Measurements from ENCODE around the gene ZNF503.
"Not testable (repeated sequence)": the region's sequence is repeated elsewhere in the genome, so short reads cannot be mapped to it uniquely, and the experiment has no call there.

Gene ZNF503

GRCh38 chr10:75395066-75395931 is 6.3 kb downstream of the ZNF503 start:
- peak; percentile 89 for DNase-seq (ENCODE audit: low spot score)

- no peak for DNase-seq (ENCODE audit: low spot score)
These were observed 7.3 kb downstream of the ZNF503 start for GRCh38 chr10:75394221-75394620.

GRCh38 chr10:75392744-75393143 is 8.8 kb downstream of the ZNF503 start:
- DNase-seq (ENCODE audit: low spot score) = no peak

- DNase-seq (ENCODE audit: low spot score) = no peak
These were observed 9.3 kb downstream of the ZNF503 start for GRCh38 chr10:75392271-75392670.

- no peak for DNase-seq (ENCODE audit: low spot score)
These were observed 11.4 kb downstream of the ZNF503 start for GRCh38 chr10:75390178-75390577.

GRCh38 chr10:75388082-75388481 is 13.5 kb downstream of the ZNF503 start:
- no peak for DNase-seq (ENCODE audit: low spot score)

GRCh38 chr10:75386128-75386527 is 15.4 kb downstream of the ZNF503 start:
- no peak for DNase-seq (ENCODE audit: low spot score)

- no peak for DNase-seq (ENCODE audit: low spot score)
These were observed 21.7 kb downstream of the ZNF503 start for GRCh38 chr10:75379817-75380216.

- no peak for DNase-seq (ENCODE audit: low spot score)
These were observed 22.3 kb downstream of the ZNF503 start for GRCh38 chr10:75379212-75379724.

- no peak for DNase-seq (ENCODE audit: low spot score)
These were observed 23.2 kb downstream of the ZNF503 start for GRCh38 chr10:75378379-75378778.

- no peak for DNase-seq (ENCODE audit: low spot score)
These were observed 23.7 kb downstream of the ZNF503 start for GRCh38 chr10:75377869-75378268.

GRCh38 chr10:75375838-75376237 is 25.7 kb downstream of the ZNF503 start:
- DNase-seq (ENCODE audit: low spot score) = no peak

- no peak for DNase-seq (ENCODE audit: low spot score)
These were observed 30.6 kb downstream of the ZNF503 start for GRCh38 chr10:75371010-75371409.

- not testable (repeated sequence) for DNase-seq (ENCODE audit: low spot score)
These were observed 31.7 kb downstream of the ZNF503 start for GRCh38 chr10:75369838-75370237.

- no peak for DNase-seq (ENCODE audit: low spot score)
These were observed 33.7 kb downstream of the ZNF503 start for GRCh38 chr10:75367901-75368300.

GRCh38 chr10:75367021-75367487 is 34.5 kb downstream of the ZNF503 start:
- DNase-seq (ENCODE audit: low spot score) = no peak

GRCh38 chr10:75363431-75363830 is 38.1 kb downstream of the ZNF503 start:
- DNase-seq (ENCODE audit: low spot score) = no peak

- not testable (repeated sequence) for DNase-seq (ENCODE audit: low spot score)
These were observed 41.7 kb downstream of the ZNF503 start for GRCh38 chr10:75359876-75360275.

GRCh38 chr10:75358835-75359421 is 42.6 kb downstream of the ZNF503 start:
- DNase-seq (ENCODE audit: low spot score) = peak; percentile 90

GRCh38 chr10:75358132-75358531 is 43.4 kb downstream of the ZNF503 start:
- DNase-seq (ENCODE audit: low spot score) = no peak

- DNase-seq (ENCODE audit: low spot score) = no peak
These were observed 44.1 kb downstream of the ZNF503 start for GRCh38 chr10:75357500-75357899.

GRCh38 chr10:75356484-75356883 is 45.1 kb downstream of the ZNF503 start:
- no peak for DNase-seq (ENCODE audit: low spot score)

- no peak for DNase-seq (ENCODE audit: low spot score)
These were observed 45.9 kb downstream of the ZNF503 start for GRCh38 chr10:75355706-75356105.

All from AG20443 (cell line).